OCI-LY7 (cell line): ENCODE results near the gene YBX2.

Experiments used
- CTCF ChIP-seq: fragments of 200-600 bp; sonication (generic); conservative IDR thresholded peaks from 2 replicates; pipeline ENCODE4 v1.5.1; 2014; ENCODE audit warnings: mild to moderate bottlenecking, antibody characterized with exemption, low read length, moderate library complexity, mixed read lengths
- EZH2phosphoT487 ChIP-seq: fragments of 200-600 bp; sonication (generic); IDR thresholded peaks from 2 replicates; pipeline ENCODE4 v1.6.1; 2018; ENCODE audit warnings: low read depth, borderline replicate concordance, mild to moderate bottlenecking, mixed run types, antibody characterized with exemption, low read length, moderate library complexity, mixed read lengths

DNA sequence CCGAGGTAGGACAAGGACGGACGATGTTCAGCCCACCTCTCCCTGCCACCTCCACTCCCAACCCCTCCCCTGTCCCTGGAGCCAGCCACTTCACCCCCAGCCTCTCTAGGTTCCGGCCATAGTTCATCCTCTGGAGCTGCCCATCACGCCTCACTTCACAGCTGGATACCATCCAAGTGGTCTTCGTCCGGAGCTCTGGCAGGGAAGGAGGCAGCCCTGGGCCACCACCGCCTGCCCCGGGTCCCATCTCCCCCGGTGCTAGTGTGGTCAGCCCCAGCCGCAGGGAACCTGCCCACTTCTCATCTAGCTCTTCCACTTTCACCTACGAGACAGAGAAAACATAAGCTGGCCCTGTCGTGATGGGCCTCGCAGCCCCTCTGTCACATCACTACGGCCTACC, 27.0 kb upstream of the YBX2 start:
- no peak for TF ChIP-seq CTCF
- no peak for TF ChIP-seq EZH2phosphoT487
